HepG2 (cell line): ENCODE data around the gene PTH1R. TPM values are rescaled to one million over a fixed set of nuclear protein-coding genes. Genes with fewer than 3 reads are reported as not detected.

Source experiments
- ATAC-seq: fragments of 200-7000 bp; cut with Tn5 transposase; 3 replicates; pipeline ENCODE4 v1.9.1; 2020; ENCODE audit warnings: mild to moderate bottlenecking, moderate library complexity
- BruUV-seq: library from RNA; stranded (reverse); fragments of 400-500 nt; replicated peaks from 2 replicates; lab custom pipeline; 2021; lab: Mats Ljungman, UMichigan
- CTCF ChIA-PET: fragments of 300-600 bp; formaldehyde crosslinking; extraction: SDS; loops from one replicate; lab custom pipeline; 2021; ENCODE audit warnings: low total read pairs, inconsistent platforms, low intra/inter-chr PET ratio; lab: Yijun Ruan, JAX
- POLR2A ChIA-PET: fragments of 350-600 bp; sonication (Branson Sonifier 250); formaldehyde crosslinking; loops from one replicate; lab custom pipeline; 2020; ENCODE audit warnings: antibody characterized with exemption, inconsistent platforms; lab: Yijun Ruan, JAX
- DNase-seq: peaks from one replicate; pipeline ENCODE4 v3.0.0-alpha.2; 2015; ENCODE audit warnings: low spot score
- FAIRE-seq: peaks from 3 replicates; lab custom pipeline; 2011; peaks lifted over from hg19 to GRCh38; lab: Jason Lieb, UNC
- H2AFZ ChIP-seq: one replicate; pipeline ENCODE4 v1.6.1; 2011; ENCODE audit warnings: low read length, inconsistent platforms
- H3K27ac ChIP-seq: fragments of 300-600 bp; 3 replicates; pipeline ENCODE4 v1.8.0; 2011; ENCODE audit warnings: mixed run types, mild to moderate bottlenecking, mixed read lengths, low read length, inconsistent platforms; ENCODE audit not compliant: insufficient read depth; ENCODE audit errors: extremely low read length
- H3K27me3 ChIP-seq, 2 experiments: fragments of 200-600 bp in 1 of 2; 2 replicates in 1 of 2; 3 replicates in 1 of 2; pipeline versions ENCODE4 v1.6.0 to v1.8.0; 2011; ENCODE audit warnings: low read length in 2 of 2, mild to moderate bottlenecking in 2 of 2, moderate library complexity in 2 of 2, inconsistent platforms in 1 of 2; ENCODE audit not compliant: insufficient read depth in 2 of 2, control insufficient read depth in 1 of 2
- H3K36me3 ChIP-seq, 2 experiments: fragments of 200-600 bp in 1 of 2; replicated peaks in 1 of 2; 2 replicates in 1 of 2; 3 replicates in 1 of 2; pipeline versions ENCODE4 v1.5.1 to v1.8.0; 2011; ENCODE audit warnings: low read length in 2 of 2, inconsistent platforms in 1 of 2; ENCODE audit not compliant: insufficient read depth in 2 of 2, control insufficient read depth in 1 of 2
- H3K4me1 ChIP-seq: 2 replicates; pipeline ENCODE4 v1.5.1; 2012; ENCODE audit warnings: low read length, inconsistent platforms; ENCODE audit not compliant: insufficient read depth
- H3K4me2 ChIP-seq: 2 replicates; pipeline ENCODE4 v1.6.0; 2011; ENCODE audit warnings: low read depth, low read length, inconsistent platforms
- H3K4me3 ChIP-seq, 3 experiments: fragments of 200-600 bp in 1 of 3; sonication (generic), shearing (Covaris generic) in 1 of 3; replicated peaks in 1 of 3; 2 replicates each; pipeline ENCODE4 v1.5.1; 2011 to 2016; ENCODE audit warnings: low read length in 3 of 3, inconsistent platforms in 2 of 3, low read depth in 2 of 3, mild to moderate bottlenecking in 2 of 3, control low read depth in 1 of 3, mixed read lengths in 1 of 3; ENCODE audit not compliant: insufficient read depth in 1 of 3
- H3K79me2 ChIP-seq: one replicate; pipeline ENCODE4 v1.6.1; 2011; ENCODE audit warnings: low read length, inconsistent platforms; ENCODE audit not compliant: insufficient read depth
- H3K9ac ChIP-seq: 2 replicates; pipeline ENCODE4 v1.6.0; 2011; ENCODE audit warnings: mild to moderate bottlenecking, low read depth, low read length, inconsistent platforms; ENCODE audit not compliant: insufficient read depth
- H3K9me3 ChIP-seq: 2 replicates; pipeline ENCODE4 v1.5.1; 2012; ENCODE audit warnings: mild to moderate bottlenecking, low read length
- H4K20me1 ChIP-seq: 2 replicates; pipeline ENCODE4 v1.6.0; 2011; ENCODE audit warnings: inconsistent platforms, mild to moderate bottlenecking, low read length, moderate library complexity; ENCODE audit not compliant: insufficient read depth
- CC2D1A ChIP-seq: sonication (generic); formaldehyde crosslinking; IDR thresholded peaks from 2 replicates; pipeline ENCODE4 v1.8.1; 2023; ENCODE audit warnings: mild to moderate bottlenecking, missing genetic modification reagents
- GPN1 ChIP-seq: sonication (generic); formaldehyde crosslinking; IDR thresholded peaks from 2 replicates; pipeline ENCODE4 v1.5.1; 2020; ENCODE audit warnings: missing genetic modification reagents, borderline replicate concordance
- HOXA5 ChIP-seq: sonication (generic); formaldehyde crosslinking; IDR thresholded peaks from 2 replicates; pipeline ENCODE4 v1.4.0; 2020; ENCODE audit warnings: missing genetic modification reagents
- NR2F6 ChIP-seq, 2 experiments: IDR thresholded peaks; 2 replicates each; pipeline ENCODE4 v1.6.1; 2016; ENCODE audit warnings: antibody characterized with exemption in 1 of 2, mild to moderate bottlenecking in 1 of 2
- TBX3 ChIP-seq: fragments of 450-650 bp; IDR thresholded peaks from 2 replicates; pipeline ENCODE4 v1.6.1; 2017; ENCODE audit warnings: antibody characterized with exemption, mild to moderate bottlenecking, inconsistent platforms, borderline replicate concordance
- ZNF30 ChIP-seq: sonication (generic); formaldehyde crosslinking; IDR thresholded peaks from 2 replicates; pipeline ENCODE4 v1.5.0; 2020; ENCODE audit warnings: mild to moderate bottlenecking, missing genetic modification reagents
- ZNF446 ChIP-seq: sonication (generic); formaldehyde crosslinking; IDR thresholded peaks from 2 replicates; pipeline ENCODE4 v1.5.0; 2020; ENCODE audit warnings: mild to moderate bottlenecking, missing genetic modification reagents
- WGBS: methylation state at CpG from one replicate; pipeline ENCODE4 v1.1.6; 2017; ENCODE audit warnings: low lambda C conversion rate; 5-methylcytosine and 5-hydroxymethylcytosine counted together
- in situ Hi-C: cut with HindIII; loops from 2 replicates; pipeline ENCODE4 v1.10.0; 2017; ENCODE audit warnings: low pct_unique_long_range_greater_than_20kb; ENCODE audit not compliant: extremely low pct_ligation_motif_present
- intact Hi-C: fragments of 100-400 bp; cut with micrococcal nuclease; formaldehyde crosslinking; loops from one replicate; pipeline ENCODE4 v1.10.0; 2022; ENCODE audit not compliant: unreplicated experiment
- polyA plus RNA-seq, 8 experiments: library from polyadenylated mRNA; depleted of rRNA in 3 of 8; stranded (reverse) in 7 of 8; unstranded in 1 of 8; fragments of >200 nt; fragmentation: Illumina TruSeq in 4 of 8; extraction: Trizol in 4 of 8; gene quantifications; 2 replicates each; pipeline versions ENCODE4 v1.2.1 to v1.2.3, GENCODE V29; 2011 to 2016; ENCODE audit warnings: low read depth in 4 of 8, missing spikeins in 1 of 8, mixed read lengths in 1 of 8; ENCODE audit not compliant: insufficient read depth in 1 of 8
- total RNA-seq, 5 experiments: library from RNA; depleted of rRNA; stranded (reverse); fragments of >200 nt; fragmentation: Illumina TruSeq; extraction: Trizol; gene quantifications; 2 replicates each; pipeline ENCODE4 v1.2.3, GENCODE V29; 2016; ENCODE audit warnings: low read depth in 1 of 5
- TF ChIP-seq, protein P1 (sequence below): sonication (generic); formaldehyde crosslinking; IDR thresholded peaks from 2 replicates; pipeline ENCODE4 v1.4.0; 2020; ENCODE audit warnings: missing genetic modification reagents, borderline replicate concordance
- TF ChIP-seq, protein P2 (sequence below): IDR thresholded peaks from 2 replicates; pipeline ENCODE4 v1.6.1; 2016
- TF ChIP-seq, protein P3 (sequence below): IDR thresholded peaks from 2 replicates; pipeline ENCODE4 v1.6.1; 2016; ENCODE audit warnings: mild to moderate bottlenecking, missing biosample characterization, missing genetic modification reagents
- TF ChIP-seq, protein P4 (sequence below): sonication (generic); formaldehyde crosslinking; IDR thresholded peaks from 2 replicates; pipeline ENCODE4 v1.4.0; 2020; ENCODE audit warnings: missing genetic modification reagents, borderline replicate concordance

PTH1R gene
- total and polyA plus RNA-seq, 2 of the 13 experiments (the other 11 are each of a cell fraction or from before 2014, with no cell fraction given), result not detected

DNA sequence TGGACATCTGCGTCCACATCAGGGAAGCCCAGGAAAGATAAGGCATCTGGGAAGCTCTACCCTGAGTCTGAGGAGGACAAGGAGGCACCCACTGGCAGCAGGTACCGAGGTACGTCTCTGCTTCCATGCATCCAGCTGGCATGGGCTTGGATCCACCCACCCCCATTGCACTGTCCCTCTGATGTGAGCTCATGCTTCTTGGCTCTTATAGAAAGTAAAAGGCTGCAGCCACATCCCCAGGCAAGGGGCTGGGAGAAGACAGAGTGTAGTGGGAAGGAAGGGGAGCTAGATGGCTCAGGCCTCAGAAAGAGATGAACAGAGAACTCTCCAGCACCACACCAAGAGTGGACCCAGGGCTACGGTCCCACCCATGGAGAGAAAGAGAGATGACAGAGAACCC is 18.2 kb downstream of the PTH1R start:
- no peak overlapping the region for H3K9ac ChIP-seq
- no peaks in the 10 kb centered on the region for H4K20me1 ChIP-seq
- CTCF ChIA-PET, result interaction anchor here (2.5 to 3.5 kb wide), 2 partner anchors 29 to 190 kb away, joined by 18 to 39 read pairs; no protein-coding TSS in a partner anchor
- no peaks in the 10 kb centered on the region for H3K79me2 ChIP-seq
- ATAC-seq (no peak), DNase-seq (no peak), FAIRE-seq (no peak)
- H3K4me3 ChIP-seq, result no peak overlapping the region
- WGBS, result 0% methylated on average over 3 of the region's 4 CpGs
- H2AFZ ChIP-seq, result no peak overlapping the region
- intact Hi-C loops, result loop anchor here (1.0 to 2.0 kb wide), 2 partner anchors 29 to 190 kb away; no protein-coding TSS in a partner anchor
- no peak overlapping the region for H3K27ac ChIP-seq
- H3K4me1 ChIP-seq, result peaks cover 13% of the 10 kb centered on the region
- TF ChIP-seq ZNF446 (no peak), ZNF30 (no peak), HOXA5 (CRISPR knock-in tag) (no peak), TBX3 (no peak), CC2D1A (CRISPR knock-in tag) (no peak), NR2F6 (IDR thresholded peaks at IDR 0.05) (no peak), NR2F6 (CRISPR knock-in tag; IDR thresholded peaks at IDR 0.05) (no peak), GPN1 (CRISPR knock-in tag) (no peak)
- TF ChIP-seq, protein P1, sequence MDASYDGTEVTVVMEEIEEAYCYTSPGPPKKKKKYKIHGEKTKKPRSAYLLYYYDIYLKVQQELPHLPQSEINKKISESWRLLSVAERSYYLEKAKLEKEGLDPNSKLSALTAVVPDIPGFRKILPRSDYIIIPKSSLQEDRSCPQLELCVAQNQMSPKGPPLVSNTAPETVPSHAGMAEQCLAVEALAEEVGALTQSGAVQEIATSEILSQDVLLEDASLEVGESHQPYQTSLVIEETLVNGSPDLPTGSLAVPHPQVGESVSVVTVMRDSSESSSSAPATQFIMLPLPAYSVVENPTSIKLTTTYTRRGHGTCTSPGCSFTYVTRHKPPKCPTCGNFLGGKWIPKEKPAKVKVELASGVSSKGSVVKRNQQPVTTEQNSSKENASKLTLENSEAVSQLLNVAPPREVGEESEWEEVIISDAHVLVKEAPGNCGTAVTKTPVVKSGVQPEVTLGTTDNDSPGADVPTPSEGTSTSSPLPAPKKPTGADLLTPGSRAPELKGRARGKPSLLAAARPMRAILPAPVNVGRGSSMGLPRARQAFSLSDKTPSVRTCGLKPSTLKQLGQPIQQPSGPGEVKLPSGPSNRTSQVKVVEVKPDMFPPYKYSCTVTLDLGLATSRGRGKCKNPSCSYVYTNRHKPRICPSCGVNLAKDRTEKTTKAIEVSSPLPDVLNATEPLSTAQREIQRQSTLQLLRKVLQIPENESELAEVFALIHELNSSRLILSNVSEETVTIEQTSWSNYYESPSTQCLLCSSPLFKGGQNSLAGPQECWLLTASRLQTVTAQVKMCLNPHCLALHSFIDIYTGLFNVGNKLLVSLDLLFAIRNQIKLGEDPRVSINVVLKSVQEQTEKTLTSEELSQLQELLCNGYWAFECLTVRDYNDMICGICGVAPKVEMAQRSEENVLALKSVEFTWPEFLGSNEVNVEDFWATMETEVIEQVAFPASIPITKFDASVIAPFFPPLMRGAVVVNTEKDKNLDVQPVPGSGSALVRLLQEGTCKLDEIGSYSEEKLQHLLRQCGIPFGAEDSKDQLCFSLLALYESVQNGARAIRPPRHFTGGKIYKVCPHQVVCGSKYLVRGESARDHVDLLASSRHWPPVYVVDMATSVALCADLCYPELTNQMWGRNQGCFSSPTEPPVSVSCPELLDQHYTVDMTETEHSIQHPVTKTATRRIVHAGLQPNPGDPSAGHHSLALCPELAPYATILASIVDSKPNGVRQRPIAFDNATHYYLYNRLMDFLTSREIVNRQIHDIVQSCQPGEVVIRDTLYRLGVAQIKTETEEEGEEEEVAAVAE (CRISPR knock-in tag), result no peak
- TF ChIP-seq, protein P2, sequence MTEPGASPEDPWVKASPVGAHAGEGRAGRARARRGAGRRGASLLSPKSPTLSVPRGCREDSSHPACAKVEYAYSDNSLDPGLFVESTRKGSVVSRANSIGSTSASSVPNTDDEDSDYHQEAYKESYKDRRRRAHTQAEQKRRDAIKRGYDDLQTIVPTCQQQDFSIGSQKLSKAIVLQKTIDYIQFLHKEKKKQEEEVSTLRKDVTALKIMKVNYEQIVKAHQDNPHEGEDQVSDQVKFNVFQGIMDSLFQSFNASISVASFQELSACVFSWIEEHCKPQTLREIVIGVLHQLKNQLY (CRISPR knock-in tag), result no peak
- TF ChIP-seq, protein P3, sequence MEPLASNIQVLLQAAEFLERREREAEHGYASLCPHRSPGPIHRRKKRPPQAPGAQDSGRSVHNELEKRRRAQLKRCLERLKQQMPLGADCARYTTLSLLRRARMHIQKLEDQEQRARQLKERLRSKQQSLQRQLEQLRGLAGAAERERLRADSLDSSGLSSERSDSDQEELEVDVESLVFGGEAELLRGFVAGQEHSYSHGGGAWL (CRISPR knock-in tag), result no peak
- TF ChIP-seq, protein P4, sequence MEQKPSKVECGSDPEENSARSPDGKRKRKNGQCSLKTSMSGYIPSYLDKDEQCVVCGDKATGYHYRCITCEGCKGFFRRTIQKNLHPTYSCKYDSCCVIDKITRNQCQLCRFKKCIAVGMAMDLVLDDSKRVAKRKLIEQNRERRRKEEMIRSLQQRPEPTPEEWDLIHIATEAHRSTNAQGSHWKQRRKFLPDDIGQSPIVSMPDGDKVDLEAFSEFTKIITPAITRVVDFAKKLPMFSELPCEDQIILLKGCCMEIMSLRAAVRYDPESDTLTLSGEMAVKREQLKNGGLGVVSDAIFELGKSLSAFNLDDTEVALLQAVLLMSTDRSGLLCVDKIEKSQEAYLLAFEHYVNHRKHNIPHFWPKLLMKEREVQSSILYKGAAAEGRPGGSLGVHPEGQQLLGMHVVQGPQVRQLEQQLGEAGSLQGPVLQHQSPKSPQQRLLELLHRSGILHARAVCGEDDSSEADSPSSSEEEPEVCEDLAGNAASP, result no peak
- in situ Hi-C loops, result no loop called here
- no peaks in the 10 kb centered on the region for H3K36me3 ChIP-seq
- peaks cover 6 to 36% of the 10 kb centered on the region in 2 experiments; a peak in 4 of 5 replicates for H3K27me3 ChIP-seq
- BruUV-seq, result no TSS peak
- H3K4me2 ChIP-seq, result no peak overlapping the region
- POLR2A ChIA-PET, result no interaction called here
- no peaks in the 10 kb centered on the region for H3K9me3 ChIP-seq
